CD4-positive, alpha-beta T cell treated with Interleukin-15 for 4 hours (primary cell): ENCODE results near the gene MLF1.

Experiments used
- DNase-seq: peaks from one replicate; pipeline ENCODE4 v3.0.0-alpha.2; 2020; ENCODE audit warnings: low spot score

Gene MLF1

GRCh38 chr3:158574646-158575045 lies 3.7 kb downstream of the MLF1 start:
- no peak for DNase-seq

- DNase-seq: no peak
These were observed 19.2 kb downstream of the MLF1 start for GRCh38 chr3:158590223-158590622.

GRCh38 chr3:158600787-158601186 lies 29.8 kb downstream of the MLF1 start:
- DNase-seq: no peak

- no peak for DNase-seq
These were observed 31.2 kb downstream of the MLF1 start for GRCh38 chr3:158602227-158602626.

- DNase-seq: no peak
These were observed 47.2 kb downstream of the MLF1 start for GRCh38 chr3:158617982-158618875.

GRCh38 chr3:158625881-158626280 lies 54.9 kb downstream of the MLF1 start:
- DNase-seq: no peak

GRCh38 chr3:158631981-158632380 lies 61.0 kb downstream of the MLF1 start:
- no peak for DNase-seq

GRCh38 chr3:158640646-158641045 lies 69.7 kb downstream of the MLF1 start:
- DNase-seq: no peak

- DNase-seq: peak; percentile 19
These were observed 71.0 kb downstream of the MLF1 start for GRCh38 chr3:158642005-158642404.

- DNase-seq: no peak
These were observed 71.6 kb downstream of the MLF1 start for GRCh38 chr3:158642474-158643210.

GRCh38 chr3:158644345-158644908 lies 73.4 kb downstream of the MLF1 start, which contains the start of gene GFM1:
Gene GFM1 (plus strand): TSS chr3:158644527. CDS start chr3:158644635, 108 bp downstream.
- peak; percentile 92 for DNase-seq

GRCh38 chr3:158649791-158650190 lies 78.8 kb downstream of the MLF1 start:
- DNase-seq: no peak

- DNase-seq: no peak
These were observed 80.2 kb downstream of the MLF1 start for GRCh38 chr3:158651192-158651591.

GRCh38 chr3:158652463-158652862 lies 81.5 kb downstream of the MLF1 start:
- no peak for DNase-seq
